BLaER1 (cell line): Measurements from ENCODE around the gene CD3D.
"Not testable (repeated sequence)": the region's sequence is repeated elsewhere in the genome, so short reads cannot be mapped to it uniquely, and the experiment has no call there.

Source experiments
- H3K27ac ChIP-seq: shearing (Covaris generic); formaldehyde crosslinking; 2 replicates; pipeline ENCODE4 v1.8.1; 2022
- H3K27me3 ChIP-seq: shearing (Covaris generic); formaldehyde crosslinking; 2 replicates; pipeline ENCODE4 v1.8.1; 2022
- H3K36me3 ChIP-seq: shearing (Covaris generic); formaldehyde crosslinking; 2 replicates; pipeline ENCODE4 v1.8.1; 2022
- H3K4me1 ChIP-seq: shearing (Covaris generic); formaldehyde crosslinking; 2 replicates; pipeline ENCODE4 v1.8.1; 2022
- H3K4me2 ChIP-seq: shearing (Covaris generic); formaldehyde crosslinking; 2 replicates; pipeline ENCODE4 v1.8.1; 2022
- H3K4me3 ChIP-seq: shearing (Covaris generic); formaldehyde crosslinking; 2 replicates; pipeline ENCODE4 v1.8.1; 2022
- H3K9ac ChIP-seq: shearing (Covaris generic); formaldehyde crosslinking; 2 replicates; pipeline ENCODE4 v1.8.1; 2022
- H3K9me3 ChIP-seq: shearing (Covaris generic); formaldehyde crosslinking; 2 replicates; pipeline ENCODE4 v1.8.1; 2022
- H4K20me1 ChIP-seq: shearing (Covaris generic); formaldehyde crosslinking; 2 replicates; pipeline ENCODE4 v1.8.1; 2022
- Cebpa-rat ChIP-seq: shearing (Covaris generic); IDR thresholded peaks from 2 replicates; pipeline ENCODE4 v1.8.1; 2022

CD3D gene

GRCh38 chr11:118319337-118319707, 23.2 kb downstream of the CD3D start:
- H3K36me3 ChIP-seq = no peaks in the 10 kb centered on the region
- no peak overlapping the region for H3K9ac ChIP-seq
- H3K4me1 ChIP-seq = peaks cover 71% of the 10 kb centered on the region
- H4K20me1 ChIP-seq = no peaks in the 10 kb centered on the region
- H3K9me3 ChIP-seq = no peaks in the 10 kb centered on the region
- no peak overlapping the region for H3K4me3 ChIP-seq
- peak overlapping the region; percentile 74 for H3K4me2 ChIP-seq
- no peaks in the 10 kb centered on the region for H3K27me3 ChIP-seq
- no peak for TF ChIP-seq Cebpa-rat
- H3K27ac ChIP-seq = peak overlapping the region; percentile 66

- no peak for TF ChIP-seq Cebpa-rat
- H3K4me1 ChIP-seq = peaks cover 77% of the 10 kb centered on the region
- H3K4me3 ChIP-seq = no peak overlapping the region
- no peaks in the 10 kb centered on the region for H3K9me3 ChIP-seq
- no peaks in the 10 kb centered on the region for H4K20me1 ChIP-seq
- H3K4me2 ChIP-seq = peak overlapping the region; percentile 74
- peak overlapping the region; percentile 66 for H3K27ac ChIP-seq
- H3K36me3 ChIP-seq = no peaks in the 10 kb centered on the region
- no peak overlapping the region for H3K9ac ChIP-seq
- H3K27me3 ChIP-seq = no peaks in the 10 kb centered on the region
Observed at GRCh38 chr11:118318581-118319336, 23.7 kb downstream of the CD3D start.

GRCh38 chr11:118318124-118318523, 24.4 kb downstream of the CD3D start:
- Histone ChIP-seq H3K27me3 (no peaks in the 10 kb centered on the region), H3K36me3 (no peaks in the 10 kb centered on the region), H3K9ac (no peak overlapping the region), H3K4me2 (peak overlapping the region; percentile 74), H3K4me3 (no peak overlapping the region), H3K27ac (peak overlapping the region; percentile 55), H4K20me1 (no peaks in the 10 kb centered on the region), H3K9me3 (no peaks in the 10 kb centered on the region), H3K4me1 (peaks cover 83% of the 10 kb centered on the region)
- TF ChIP-seq Cebpa-rat = no peak

- Histone ChIP-seq H3K27me3 (no peaks in the 10 kb centered on the region), H3K4me3 (peak overlapping the region; percentile 23; the same call in 1 of the 2 replicates), H3K36me3 (no peaks in the 10 kb centered on the region), H3K27ac (peak overlapping the region; percentile 83), H3K9ac (peak overlapping the region; percentile 55; the same call in 1 of the 2 replicates), H3K4me1 (peaks cover 78% of the 10 kb centered on the region), H3K4me2 (peak overlapping the region; percentile 74), H4K20me1 (no peaks in the 10 kb centered on the region), H3K9me3 (no peaks in the 10 kb centered on the region)
- TF ChIP-seq Cebpa-rat = no peak
Observed at GRCh38 chr11:118314988-118315411, 27.5 kb downstream of the CD3D start.

- TF ChIP-seq Cebpa-rat = no peak
- no peaks in the 10 kb centered on the region for H3K9me3 ChIP-seq
- H4K20me1 ChIP-seq = no peaks in the 10 kb centered on the region
- peak overlapping the region; percentile 51; the same call in 1 of the 2 replicates for H3K27ac ChIP-seq
- peak overlapping the region; percentile 74 for H3K4me2 ChIP-seq
- H3K9ac ChIP-seq = no peak overlapping the region
- H3K36me3 ChIP-seq = no peaks in the 10 kb centered on the region
- H3K27me3 ChIP-seq = no peaks in the 10 kb centered on the region
- peaks cover 61% of the 10 kb centered on the region for H3K4me1 ChIP-seq
- no peak overlapping the region for H3K4me3 ChIP-seq
Observed at GRCh38 chr11:118313242-118313641, 29.3 kb downstream of the CD3D start.

GRCh38 chr11:118312328-118312727, 30.2 kb downstream of the CD3D start:
- no peaks in the 10 kb centered on the region for H3K36me3 ChIP-seq
- H3K9ac ChIP-seq = no peak overlapping the region
- no peak overlapping the region for H3K4me3 ChIP-seq
- H3K4me1 ChIP-seq = peaks cover 52% of the 10 kb centered on the region
- H3K27ac ChIP-seq = no peak overlapping the region
- H4K20me1 ChIP-seq = no peaks in the 10 kb centered on the region
- TF ChIP-seq Cebpa-rat = no peak
- no peaks in the 10 kb centered on the region for H3K9me3 ChIP-seq
- H3K4me2 ChIP-seq = peak overlapping the region; percentile 74; the same call in 1 of the 2 replicates
- H3K27me3 ChIP-seq = no peaks in the 10 kb centered on the region

- H4K20me1 ChIP-seq = no peaks in the 10 kb centered on the region
- no peak overlapping the region for H3K4me2 ChIP-seq
- H3K4me3 ChIP-seq = no peak overlapping the region
- no peak overlapping the region for H3K27ac ChIP-seq
- no peak for TF ChIP-seq Cebpa-rat
- no peak overlapping the region for H3K9ac ChIP-seq
- no peaks in the 10 kb centered on the region for H3K9me3 ChIP-seq
- peaks cover 45% of the 10 kb centered on the region for H3K4me1 ChIP-seq
- no peaks in the 10 kb centered on the region for H3K27me3 ChIP-seq
- no peaks in the 10 kb centered on the region for H3K36me3 ChIP-seq
Observed at GRCh38 chr11:118311518-118311917, 31.0 kb downstream of the CD3D start.

- Histone ChIP-seq H3K9ac (no peak overlapping the region), H3K27me3 (no peaks in the 10 kb centered on the region), H3K36me3 (no peaks in the 10 kb centered on the region), H4K20me1 (no peaks in the 10 kb centered on the region), H3K4me2 (no peak overlapping the region), H3K27ac (no peak overlapping the region), H3K9me3 (no peaks in the 10 kb centered on the region), H3K4me1 (peaks cover 40% of the 10 kb centered on the region), H3K4me3 (no peak overlapping the region)
- no peak for TF ChIP-seq Cebpa-rat
Observed at GRCh38 chr11:118310781-118311485, 31.6 kb downstream of the CD3D start.

- H3K36me3 ChIP-seq = no peaks in the 10 kb centered on the region
- no peak overlapping the region for H3K9ac ChIP-seq
- H3K4me1 ChIP-seq = peaks cover 40% of the 10 kb centered on the region
- no peak for TF ChIP-seq Cebpa-rat
- H3K4me2 ChIP-seq = no peak overlapping the region
- no peak overlapping the region for H3K27ac ChIP-seq
- no peaks in the 10 kb centered on the region for H3K27me3 ChIP-seq
- H3K4me3 ChIP-seq = no peak overlapping the region
- H4K20me1 ChIP-seq = no peaks in the 10 kb centered on the region
- H3K9me3 ChIP-seq = no peaks in the 10 kb centered on the region
Observed at GRCh38 chr11:118310271-118310670, 32.2 kb downstream of the CD3D start.

- not testable (repeated sequence) for H3K27ac ChIP-seq, H3K9ac ChIP-seq, H3K36me3 ChIP-seq, H3K4me2 ChIP-seq, H3K9me3 ChIP-seq, H3K4me3 ChIP-seq, H4K20me1 ChIP-seq, H3K27me3 ChIP-seq
- peaks cover 38% of the 10 kb centered on the region for H3K4me1 ChIP-seq
Observed at GRCh38 chr11:118308995-118309528, 33.4 kb downstream of the CD3D start.
